HUDEP-2 (cell line): ENCODE data around the gene JOSD2.

Source experiments
- DNase-seq, 76 experiments: peaks; one replicate each; lab custom pipeline; 2025; ENCODE audit not compliant: unreplicated experiment in 76 of 76; lab: John Stamatoyannopoulos, UW

JOSD2 gene

GRCh38 chr19:50496189-50497021 lies 14.6 kb downstream of the JOSD2 start:
- DNase-seq, result no peak

- DNase-seq, result no peak
These were observed 15.9 kb downstream of the JOSD2 start for GRCh38 chr19:50495020-50495531.

- no peak for DNase-seq
These were observed 16.6 kb downstream of the JOSD2 start for GRCh38 chr19:50494186-50495019.

- no peak for DNase-seq
These were observed 17.8 kb downstream of the JOSD2 start for GRCh38 chr19:50493171-50493570.

GRCh38 chr19:50492303-50493052 lies 18.5 kb downstream of the JOSD2 start:
- DNase-seq, result peak in 6 of 76 experiments; percentile 12 to 24 (median 16)

GRCh38 chr19:50490991-50491472 lies 20.0 kb downstream of the JOSD2 start:
- no peak for DNase-seq

GRCh38 chr19:50490411-50490811 lies 20.6 kb downstream of the JOSD2 start:
- DNase-seq, result no peak

- no peak for DNase-seq
These were observed 21.5 kb downstream of the JOSD2 start for GRCh38 chr19:50489461-50490011.

GRCh38 chr19:50488389-50489194 lies 22.4 kb downstream of the JOSD2 start:
- no peak for DNase-seq

GRCh38 chr19:50486823-50487515 lies 24.0 kb downstream of the JOSD2 start:
- DNase-seq, result peak in 66 of 76 experiments; percentile 7 to 78 (median 58)

- DNase-seq, result no peak
These were observed 25.6 kb downstream of the JOSD2 start for GRCh38 chr19:50485284-50485955.

GRCh38 chr19:50482916-50483315 lies 28.1 kb downstream of the JOSD2 start:
- DNase-seq, result no peak

- DNase-seq, result no peak
These were observed 28.6 kb downstream of the JOSD2 start for GRCh38 chr19:50482271-50482855.

- no peak for DNase-seq
These were observed 29.4 kb downstream of the JOSD2 start for GRCh38 chr19:50481351-50482149.

- no peak for DNase-seq
These were observed 30.5 kb downstream of the JOSD2 start for GRCh38 chr19:50480281-50481111.

- DNase-seq, result no peak
These were observed 31.2 kb downstream of the JOSD2 start for GRCh38 chr19:50479761-50480251.
